HG03378 (cell line): ENCODE results near the gene MBOAT7.
"Not testable (repeated sequence)": the region's sequence is repeated elsewhere in the genome, so short reads cannot be mapped to it uniquely, and the experiment has no call there.

Source experiments
- ATAC-seq: cut with Tn5 transposase; IDR thresholded peaks from one replicate; pipeline ENCODE4 v1.9.1; 2021; ENCODE audit warnings: mild to moderate bottlenecking, moderate library complexity; ENCODE audit not compliant: unreplicated experiment

Gene MBOAT7

GRCh38 chr19:54189145-54189734 is at the start of gene MBOAT7:
Gene MBOAT7, minus strand, starts transcription at chr19:54189580. Its CDS starts 1,072 bp downstream, at chr19:54188508.
- peak; percentile 13 for ATAC-seq

GRCh38 chr19:54233941-54234340 is 44.6 kb upstream of the MBOAT7 start:
- ATAC-seq, result no peak

- ATAC-seq, result no peak
These were observed 41.9 kb upstream of the MBOAT7 start for GRCh38 chr19:54231077-54231931.

GRCh38 chr19:54230031-54230430 is 40.7 kb upstream of the MBOAT7 start:
- no peak for ATAC-seq

- ATAC-seq, result no peak
These were observed 39.8 kb upstream of the MBOAT7 start for GRCh38 chr19:54229146-54229545.

GRCh38 chr19:54224619-54225018 is 35.2 kb upstream of the MBOAT7 start:
- not testable (repeated sequence) for ATAC-seq

- ATAC-seq, result not testable (repeated sequence)
These were observed 34.5 kb upstream of the MBOAT7 start for GRCh38 chr19:54223937-54224281.

GRCh38 chr19:54223277-54223936 is 34.0 kb upstream of the MBOAT7 start:
- ATAC-seq, result not testable (repeated sequence)

- ATAC-seq, result not testable (repeated sequence)
These were observed 33.3 kb upstream of the MBOAT7 start, which contains the start of gene LILRB3 for GRCh38 chr19:54222474-54223276. Gene LILRB3, minus strand, starts transcription at chr19:54223007. Its CDS starts 31 bp downstream, at chr19:54222976.

- not testable (repeated sequence) for ATAC-seq
These were observed 32.6 kb upstream of the MBOAT7 start for GRCh38 chr19:54221947-54222346.

- not testable (repeated sequence) for ATAC-seq
These were observed 30.3 kb upstream of the MBOAT7 start for GRCh38 chr19:54219702-54220101.

- ATAC-seq, result no peak
These were observed 29.7 kb upstream of the MBOAT7 start for GRCh38 chr19:54218960-54219661.

- no peak for ATAC-seq
These were observed 28.9 kb upstream of the MBOAT7 start for GRCh38 chr19:54218259-54218658.

GRCh38 chr19:54217517-54218247 is 28.3 kb upstream of the MBOAT7 start:
- not testable (repeated sequence) for ATAC-seq

GRCh38 chr19:54216869-54217268 is 27.5 kb upstream of the MBOAT7 start:
- no peak for ATAC-seq

- ATAC-seq, result not testable (repeated sequence)
These were observed 25.4 kb upstream of the MBOAT7 start for GRCh38 chr19:54214734-54215133.

- ATAC-seq, result not testable (repeated sequence)
These were observed 24.8 kb upstream of the MBOAT7 start for GRCh38 chr19:54214217-54214616.

- ATAC-seq, result no peak
These were observed 21.9 kb upstream of the MBOAT7 start for GRCh38 chr19:54211235-54211634.

- ATAC-seq, result no peak
These were observed 20.6 kb upstream of the MBOAT7 start for GRCh38 chr19:54209811-54210494.
